Uterus (tissue), 2 donors: ENCODE results near the gene CCDC200.
"Not testable (repeated sequence)": the region's sequence is repeated elsewhere in the genome, so short reads cannot be mapped to it uniquely, and the experiment has no call there.

Source experiments
- CTCF ChIP-seq, 4 experiments: fragments of 200-600 bp in 2 of 4; fragments of 450-650 bp in 2 of 4; sonication (generic) in 2 of 4; IDR thresholded peaks; one replicate each; pipeline ENCODE4 v1.5.1; 2016 to 2019; ENCODE audit warnings: antibody characterized with exemption in 4 of 4, mild to moderate bottlenecking in 2 of 4, moderate library complexity in 1 of 4
- POLR2A ChIP-seq, 2 donors: fragments of 450-650 bp; IDR thresholded peaks; one replicate each; pipeline ENCODE4 v1.6.1; 2016; ENCODE audit warnings: antibody characterized with exemption in 2 of 2, mild to moderate bottlenecking in 1 of 2, moderate library complexity in 1 of 2

GRCh38 chr17:43228020-43228782 is at the start of gene CCDC200:
- TF ChIP-seq CTCF, POLR2A (IDR thresholded peaks at IDR 0.05): not testable (repeated sequence)
